Ovary (tissue), 9 donors: ENCODE data around the gene C1orf174. TPM values are rescaled to one million over a fixed set of nuclear protein-coding genes. Genes with fewer than 3 reads are reported as not detected.
"Not testable (repeated sequence)": the region's sequence is repeated elsewhere in the genome, so short reads cannot be mapped to it uniquely, and the experiment has no call there.

Experiments used
- DNase-seq, 5 donors: peaks; one replicate each; pipeline ENCODE4 v3.0.0-alpha.2; 2019 to 2020
- H3K27ac ChIP-seq, 2 donors: fragments of 200-600 bp; one replicate each; pipeline versions ENCODE4 v1.5.1 to v1.8.0; 2019 to 2022
- H3K27me3 ChIP-seq: fragments of 200-600 bp; one replicate; pipeline ENCODE4 v1.8.0; 2022
- H3K36me3 ChIP-seq: fragments of 200-600 bp; sonication (generic); one replicate; pipeline ENCODE4 v1.5.1; 2019
- H3K4me1 ChIP-seq: one replicate; pipeline ENCODE4 v1.8.1; 2013; ENCODE audit warnings: mild to moderate bottlenecking, moderate library complexity; ENCODE audit not compliant: insufficient read depth
- H3K4me3 ChIP-seq: fragments of 200-600 bp; sonication (generic); one replicate; pipeline ENCODE4 v1.5.1; 2017
- H3K9me3 ChIP-seq, 2 donors: fragments of 200-600 bp in 1 of 2; sonication (generic) in 1 of 2; one replicate each; pipeline versions ENCODE4 v1.5.1 to v1.8.1; 2013 to 2019; ENCODE audit warnings: mild to moderate bottlenecking in 1 of 2, moderate library complexity in 1 of 2
- CTCF ChIP-seq, 3 donors: fragments of 450-650 bp in 2 of 3; fragments of 200-600 bp in 1 of 3; IDR thresholded peaks; one replicate each; pipeline versions ENCODE4 v1.5.1 to v1.8.0; 2016 to 2022; ENCODE audit warnings: antibody characterized with exemption in 3 of 3, mild to moderate bottlenecking in 1 of 3
- EP300 ChIP-seq: sonication (generic); formaldehyde crosslinking; IDR thresholded peaks from one replicate; pipeline ENCODE4 v1.6.1; 2017; ENCODE audit warnings: antibody characterized with exemption
- POLR2A ChIP-seq: fragments of 450-650 bp; IDR thresholded peaks from one replicate; pipeline ENCODE4 v1.6.1; 2017; ENCODE audit warnings: antibody characterized with exemption, mild to moderate bottlenecking, moderate library complexity
- WGBS, 3 donors: extraction: QIAGEN DNeasy Blood & Tissue Kit in 1 of 3; methylation state at CpG; one replicate each; pipeline versions ENCODE4 v1.1.5 to v1.1.7; 2013 to 2017; 5-methylcytosine and 5-hydroxymethylcytosine counted together
- intact Hi-C, 4 donors: fragments of 100-400 bp; cut with DNase I; formaldehyde crosslinking; loops; one replicate each; pipeline versions ENCODE4 v1.11.0 to v1.15.1; 2022 to 2023
- polyA plus RNA-seq, 2 donors: library from polyadenylated mRNA; stranded (reverse); fragments of 200-250 nt in 1 of 2; fragments of 350-450 nt in 1 of 2; fragmentation: Illumina TruSeq in 1 of 2; extraction: RNeasy Lipid Tissue Mini Kit (QIAGEN cat#74804) in 1 of 2; gene quantifications; one replicate each; pipeline ENCODE4 v1.2.3, GENCODE V29; 2013 to 2014
- total RNA-seq, 7 donors: library from RNA; depleted of rRNA in 2 of 7; stranded (reverse); fragments of >200 nt in 2 of 7; fragmentation: NEBNext Ultra II Directional in 3 of 7; extraction: Animal tissue kit (Norgen Biotek cat#: 25700) in 3 of 7; gene quantifications; one replicate each; pipeline versions ENCODE4 v1.1.0 to v1.2.4, GENCODE V29; 2016 to 2023
- donor health status: DM: no; HTN: no; CAD: no; lungs with moderate emphysema.
- donor health status: DM: no; HTN: no; CAD: no.
- donor health status: Bipolar disorder and iron deficiency.
- donor health status: DM: yes; HTN: yes; CAD: no.
- donor health status: DM: no; HTN: no; CAD: no.
- donor health status: DM: yes; HTN: yes; CAD: no.

The C1orf174 gene
- total and polyA plus RNA-seq, 9 donors: 12.9 to 23.9 (median 18.2) TPM

GRCh38 chr1:3921765-3922164 lies 21.7 kb upstream of the C1orf174 start:
- Histone ChIP-seq H3K4me3 (no peak overlapping the region), H3K4me1 (no peaks in the 10 kb centered on the region), H3K27me3 (no peaks in the 10 kb centered on the region), H3K27ac (no peak overlapping the region), H3K9me3 (no peaks in the 10 kb centered on the region), H3K36me3 (no peaks in the 10 kb centered on the region)
- intact Hi-C loops: no loop called here
- WGBS, 3 donors: 17 to 38% (median 21%) methylated on average over 8 of the region's 8 CpGs
- DNase-seq: no peak
- TF ChIP-seq CTCF (IDR thresholded peaks at IDR 0.05): no peak
- no peak for TF ChIP-seq EP300
- no peak for TF ChIP-seq POLR2A

GRCh38 chr1:3919706-3920105 lies 19.6 kb upstream of the C1orf174 start:
- TF ChIP-seq CTCF (IDR thresholded peaks at IDR 0.05) (no peak), POLR2A (no peak), EP300 (no peak)
- intact Hi-C loops: no loop called here
- H3K27ac ChIP-seq: no peak overlapping the region
- WGBS, 3 donors: 70 to 80% (median 73%) methylated on average over 5 of the region's 5 CpGs
- no peaks in the 10 kb centered on the region for H3K4me1 ChIP-seq
- no peak overlapping the region for H3K4me3 ChIP-seq
- no peaks in the 10 kb centered on the region for H3K27me3 ChIP-seq
- DNase-seq: no peak
- H3K9me3 ChIP-seq: no peaks in the 10 kb centered on the region
- H3K36me3 ChIP-seq: no peaks in the 10 kb centered on the region

- intact Hi-C loops: no loop called here
- H3K4me3 ChIP-seq: no peak overlapping the region
- TF ChIP-seq EP300: no peak
- no peaks in the 10 kb centered on the region for H3K9me3 ChIP-seq
- H3K27ac ChIP-seq: no peak overlapping the region
- H3K36me3 ChIP-seq: no peaks in the 10 kb centered on the region
- no peaks in the 10 kb centered on the region for H3K4me1 ChIP-seq
- no peaks in the 10 kb centered on the region for H3K27me3 ChIP-seq
- WGBS, 3 donors: 67 to 80% (median 72%) methylated on average over 15 of the region's 15 CpGs
- no peak for DNase-seq
Observed at GRCh38 chr1:3918966-3919611, 19.0 kb upstream of the C1orf174 start.

- H3K36me3 ChIP-seq, H3K27ac ChIP-seq, H3K9me3 ChIP-seq, intact Hi-C loops, DNase-seq, H3K4me1 ChIP-seq, H3K27me3 ChIP-seq, H3K4me3 ChIP-seq: not testable (repeated sequence)
- 79 to 83% (median 81%) methylated on average over 6 of the region's 6 CpGs for WGBS, 3 donors
Observed at GRCh38 chr1:3918359-3918758, 18.3 kb upstream of the C1orf174 start.

- Histone ChIP-seq H3K4me3 (no peak overlapping the region), H3K27me3 (no peaks in the 10 kb centered on the region), H3K36me3 (no peaks in the 10 kb centered on the region), H3K4me1 (no peaks in the 10 kb centered on the region), H3K9me3 (no peaks in the 10 kb centered on the region), H3K27ac (no peak overlapping the region)
- intact Hi-C loops: no loop called here
- TF ChIP-seq EP300: no peak
- no peak for TF ChIP-seq CTCF (IDR thresholded peaks at IDR 0.05)
- no peak for TF ChIP-seq POLR2A
- DNase-seq: no peak
- WGBS, 3 donors: 84 to 87% (median 84%) methylated on average over 8 of the region's 8 CpGs
Observed at GRCh38 chr1:3917761-3918160, 17.7 kb upstream of the C1orf174 start.
